PC-3 (cell line): ENCODE results near the gene HTR4.

ENCODE experiments used
- EZH2 ChIP-seq: fragments of 300-600 bp; sonication (generic); IDR thresholded peaks from one replicate; pipeline ENCODE4 v1.6.1; 2017; ENCODE audit warnings: antibody characterized with exemption, mild to moderate bottlenecking, low read length; ENCODE audit not compliant: unreplicated experiment
- TF ChIP-seq, protein P1 (sequence below): fragments of 300-600 bp; sonication (generic); conservative IDR thresholded peaks from 2 replicates; pipeline ENCODE4 v1.5.1; 2017; ENCODE audit warnings: antibody characterized with exemption, low read depth, mild to moderate bottlenecking, low read length

GRCh38 chr5:148574167-148574566 lies 80.2 kb downstream of the HTR4 start:
- TF ChIP-seq, protein P1, sequence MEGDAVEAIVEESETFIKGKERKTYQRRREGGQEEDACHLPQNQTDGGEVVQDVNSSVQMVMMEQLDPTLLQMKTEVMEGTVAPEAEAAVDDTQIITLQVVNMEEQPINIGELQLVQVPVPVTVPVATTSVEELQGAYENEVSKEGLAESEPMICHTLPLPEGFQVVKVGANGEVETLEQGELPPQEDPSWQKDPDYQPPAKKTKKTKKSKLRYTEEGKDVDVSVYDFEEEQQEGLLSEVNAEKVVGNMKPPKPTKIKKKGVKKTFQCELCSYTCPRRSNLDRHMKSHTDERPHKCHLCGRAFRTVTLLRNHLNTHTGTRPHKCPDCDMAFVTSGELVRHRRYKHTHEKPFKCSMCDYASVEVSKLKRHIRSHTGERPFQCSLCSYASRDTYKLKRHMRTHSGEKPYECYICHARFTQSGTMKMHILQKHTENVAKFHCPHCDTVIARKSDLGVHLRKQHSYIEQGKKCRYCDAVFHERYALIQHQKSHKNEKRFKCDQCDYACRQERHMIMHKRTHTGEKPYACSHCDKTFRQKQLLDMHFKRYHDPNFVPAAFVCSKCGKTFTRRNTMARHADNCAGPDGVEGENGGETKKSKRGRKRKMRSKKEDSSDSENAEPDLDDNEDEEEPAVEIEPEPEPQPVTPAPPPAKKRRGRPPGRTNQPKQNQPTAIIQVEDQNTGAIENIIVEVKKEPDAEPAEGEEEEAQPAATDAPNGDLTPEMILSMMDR, result no peak
- TF ChIP-seq EZH2, result no peak
